Loucy (cell line): ENCODE data around the gene GALNT18.

ENCODE experiments used
- H2AFZ ChIP-seq: fragments of 200-600 bp; sonication (generic); 2 replicates; pipeline ENCODE4 v1.6.0; 2016; ENCODE audit warnings: antibody characterized with exemption, mild to moderate bottlenecking, low read length, moderate library complexity
- H3F3A ChIP-seq: fragments of 200-600 bp; 2 replicates; pipeline ENCODE4 v1.6.0; 2016; ENCODE audit warnings: antibody characterized with exemption, low read depth, mild to moderate bottlenecking
- H3K27me3 ChIP-seq: fragments of 200-600 bp; sonication (generic); 2 replicates; pipeline ENCODE4 v1.6.1; 2014; ENCODE audit warnings: low read length, mild to moderate bottlenecking; ENCODE audit not compliant: insufficient read depth, poor library complexity, severe bottlenecking
- H3K36me3 ChIP-seq: fragments of 200-600 bp; sonication (generic); 2 replicates; pipeline ENCODE4 v1.6.1; 2016; ENCODE audit warnings: low read length; ENCODE audit not compliant: insufficient read depth
- H3K4me1 ChIP-seq: fragments of 200-600 bp; sonication (generic); 2 replicates; pipeline ENCODE4 v1.5.1; 2014; ENCODE audit warnings: low read length, mild to moderate bottlenecking; ENCODE audit not compliant: insufficient read depth, poor library complexity, severe bottlenecking
- H3K4me2 ChIP-seq: fragments of 200-600 bp; sonication (generic); 2 replicates; pipeline ENCODE4 v1.6.0; 2014; ENCODE audit warnings: antibody characterized with exemption, low read length, low read depth, mild to moderate bottlenecking; ENCODE audit not compliant: poor library complexity, severe bottlenecking
- H3K4me3 ChIP-seq: fragments of 200-600 bp; sonication (generic); 2 replicates; pipeline ENCODE4 v1.5.1; 2014; ENCODE audit warnings: low read length, mild to moderate bottlenecking, mixed read lengths; ENCODE audit not compliant: poor library complexity, severe bottlenecking
- H3K79me2 ChIP-seq: fragments of 200-600 bp; sonication (generic); 2 replicates; pipeline ENCODE4 v1.6.1; 2014; ENCODE audit warnings: low read length; ENCODE audit not compliant: insufficient read depth
- H3K9ac ChIP-seq: fragments of 200-600 bp; sonication (generic); 2 replicates; pipeline ENCODE4 v1.6.0; 2014; ENCODE audit warnings: mild to moderate bottlenecking, low read depth, low read length, moderate library complexity; ENCODE audit not compliant: poor library complexity, severe bottlenecking
- H3K9me2 ChIP-seq: fragments of 200-600 bp; sonication (generic); replicated peaks from 2 replicates; pipeline ENCODE4 v1.6.1; 2016; ENCODE audit warnings: low read depth, low read length, mixed read lengths
- H3K9me3 ChIP-seq: fragments of 200-600 bp; sonication (generic); 2 replicates; pipeline ENCODE4 v1.6.1; 2014; ENCODE audit warnings: mild to moderate bottlenecking, antibody characterized with exemption, low read length, low read depth; ENCODE audit not compliant: insufficient read depth
- H4K20me1 ChIP-seq: fragments of 200-600 bp; sonication (generic); 2 replicates; pipeline ENCODE4 v1.6.0; 2014; ENCODE audit warnings: antibody characterized with exemption, low read length, mild to moderate bottlenecking; ENCODE audit not compliant: insufficient read depth, poor library complexity, severe bottlenecking
- CTCF ChIP-seq: fragments of 200-600 bp; sonication (generic); conservative IDR thresholded peaks from 2 replicates; pipeline ENCODE4 v1.5.1; 2014; ENCODE audit warnings: mild to moderate bottlenecking, antibody characterized with exemption, low read length
- EZH2phosphoT487 ChIP-seq: fragments of 200-600 bp; IDR thresholded peaks from 2 replicates; pipeline ENCODE4 v1.6.1; 2018; ENCODE audit warnings: antibody characterized with exemption, mild to moderate bottlenecking, moderate library complexity, borderline replicate concordance

Gene GALNT18

GRCh38 chr11:11588243-11588642 is 33.6 kb downstream of the GALNT18 start:
- H3K27me3 ChIP-seq, result no peaks in the 10 kb centered on the region
- H3K9me2 ChIP-seq, result no peaks in the 10 kb centered on the region
- no peaks in the 10 kb centered on the region for H3K79me2 ChIP-seq
- TF ChIP-seq CTCF (no peak), EZH2phosphoT487 (no peak)
- H4K20me1 ChIP-seq, result no peaks in the 10 kb centered on the region
- no peak overlapping the region for H3K4me3 ChIP-seq
- H3K4me1 ChIP-seq, result peaks cover 18% of the 10 kb centered on the region
- no peak overlapping the region for H3K4me2 ChIP-seq
- no peaks in the 10 kb centered on the region for H3F3A ChIP-seq
- no peak overlapping the region for H3K9ac ChIP-seq
- H3K36me3 ChIP-seq, result no peaks in the 10 kb centered on the region
- H3K9me3 ChIP-seq, result no peaks in the 10 kb centered on the region
- H2AFZ ChIP-seq, result 0 out of 2 replicates have a peak overlapping the region, but pooled peaks have one; percentile 49

GRCh38 chr11:11587122-11587521 is 34.7 kb downstream of the GALNT18 start:
- H3K4me3 ChIP-seq, result no peak overlapping the region
- no peak overlapping the region for H2AFZ ChIP-seq
- H3K9me3 ChIP-seq, result no peaks in the 10 kb centered on the region
- no peaks in the 10 kb centered on the region for H3K27me3 ChIP-seq
- no peaks in the 10 kb centered on the region for H4K20me1 ChIP-seq
- no peaks in the 10 kb centered on the region for H3K36me3 ChIP-seq
- H3K4me2 ChIP-seq, result no peak overlapping the region
- H3K4me1 ChIP-seq, result peaks cover 18% of the 10 kb centered on the region
- no peaks in the 10 kb centered on the region for H3K9me2 ChIP-seq
- H3K79me2 ChIP-seq, result no peaks in the 10 kb centered on the region
- no peak for TF ChIP-seq CTCF
- no peak for TF ChIP-seq EZH2phosphoT487
- H3F3A ChIP-seq, result no peaks in the 10 kb centered on the region
- no peak overlapping the region for H3K9ac ChIP-seq

GRCh38 chr11:11586465-11586864 is 35.3 kb downstream of the GALNT18 start:
- no peak for TF ChIP-seq CTCF
- no peak for TF ChIP-seq EZH2phosphoT487
- H3K36me3 ChIP-seq, result no peaks in the 10 kb centered on the region

More at GRCh38 chr11:11586465-11586864, 35.3 kb downstream of the GALNT18 start:
- H3K27me3 ChIP-seq, result no peaks in the 10 kb centered on the region
- H3K4me1 ChIP-seq, result peaks cover 18% of the 10 kb centered on the region
- no peaks in the 10 kb centered on the region for H3K9me2 ChIP-seq
- no peaks in the 10 kb centered on the region for H3K79me2 ChIP-seq
- H4K20me1 ChIP-seq, result no peaks in the 10 kb centered on the region
- H3K4me3 ChIP-seq, result no peak overlapping the region
- no peak overlapping the region for H2AFZ ChIP-seq
- no peak overlapping the region for H3K4me2 ChIP-seq
- H3F3A ChIP-seq, result no peaks in the 10 kb centered on the region
- H3K9me3 ChIP-seq, result no peaks in the 10 kb centered on the region
- no peak overlapping the region for H3K9ac ChIP-seq
